HCT116 (cell line): Measurements from ENCODE around the gene TSPAN5. TPM values are rescaled to one million over a fixed set of nuclear protein-coding genes. Genes with fewer than 3 reads are reported as not detected.
A peak's percentile ranks its signal among the peaks of the same experiment; 100 is the strongest.

ENCODE experiments used
- ATAC-seq: fragments of 200-7000 bp; cut with Tn5 transposase; 2 replicates; pipeline ENCODE4 v1.9.1; 2020; ENCODE audit warnings: mild to moderate bottlenecking, moderate library complexity
- BruUV-seq: library from RNA; stranded (reverse); fragments of 400-500 nt; replicated peaks from 2 replicates; lab custom pipeline; 2021; lab: Mats Ljungman, UMichigan
- CTCF ChIA-PET: fragments of 300-600 bp; sonication (Branson Sonifier 250); formaldehyde crosslinking; loops from one replicate; lab custom pipeline; 2021; ENCODE audit warnings: antibody characterized with exemption; lab: Charles Lee
- POLR2A ChIA-PET: fragments of 300-600, 350-600 bp; sonication (Branson Sonifier 250); formaldehyde crosslinking; loops from one replicate; lab custom pipeline; 2021; ENCODE audit warnings: antibody characterized with exemption; lab: Charles Lee
- RAD21 ChIA-PET, 2 experiments: fragments of 300-600 bp; sonication (Branson Sonifier 250); formaldehyde crosslinking; loops; one replicate each; lab custom pipeline; 2023; ENCODE audit warnings: low total read pairs in 2 of 2; ENCODE audit not compliant: uncharacterized antibody in 2 of 2, unreplicated experiment in 2 of 2, low non-redundant PET in 1 of 2; lab: Charles Lee
- DNase-seq: peaks from one replicate; pipeline ENCODE4 v3.0.0-alpha.2; 2010; ENCODE audit warnings: low read depth, low spot score
- H2AFZ ChIP-seq: fragments of 200-600 bp; shearing (Covaris generic), sonication (generic); 2 replicates; pipeline ENCODE4 v1.6.1; 2017; ENCODE audit warnings: low read depth, mixed run types, mixed read lengths, antibody characterized with exemption, low read length; ENCODE audit not compliant: poor library complexity, severe bottlenecking
- H3K27ac ChIP-seq: 2 replicates; pipeline ENCODE4 v1.5.1; 2012; ENCODE audit warnings: low read depth, low read length
- H3K27me3 ChIP-seq: fragments of 200-600 bp; sonication (generic); 2 replicates; pipeline ENCODE4 v1.6.1; 2016; ENCODE audit warnings: mixed run types, low read length, mixed read lengths; ENCODE audit not compliant: insufficient read depth
- H3K36me3 ChIP-seq, 2 experiments: fragments of 200-500 bp in 1 of 2; fragments of 200-600 bp in 1 of 2; sonication (Bioruptor generic) in 1 of 2; sonication (generic) in 1 of 2; 2 replicates each; pipeline versions ENCODE4 v1.5.1 to v1.6.1; 2014 to 2016; ENCODE audit warnings: low read length in 2 of 2, inconsistent platforms in 1 of 2, mixed read lengths in 1 of 2, mixed run types in 1 of 2; ENCODE audit not compliant: insufficient read depth in 2 of 2, control insufficient read depth in 1 of 2
- H3K4me1 ChIP-seq, 2 experiments: fragments of 200-600 bp in 1 of 2; sonication (generic) in 1 of 2; 2 replicates each; pipeline versions ENCODE4 v1.5.1 to v1.6.1; 2012 to 2017; ENCODE audit warnings: low read length in 2 of 2, inconsistent platforms in 1 of 2, mild to moderate bottlenecking in 1 of 2, mixed read lengths in 1 of 2, mixed run types in 1 of 2, moderate library complexity in 1 of 2; ENCODE audit not compliant: insufficient read depth in 2 of 2, control insufficient read depth in 1 of 2
- H3K4me2 ChIP-seq: fragments of 200-600 bp; sonication (generic); 2 replicates; pipeline ENCODE4 v1.6.1; 2017; ENCODE audit warnings: mixed run types, low read length, mixed read lengths
- H3K4me3 ChIP-seq, 2 experiments: fragments of 200-600 bp in 1 of 2; sonication (generic) in 1 of 2; replicated peaks in 1 of 2; 2 replicates each; pipeline ENCODE4 v1.5.1; 2011 to 2016; ENCODE audit warnings: low read length in 2 of 2, control low read depth in 1 of 2, low read depth in 1 of 2, mild to moderate bottlenecking in 1 of 2, mixed read lengths in 1 of 2, mixed run types in 1 of 2
- H3K79me2 ChIP-seq: fragments of 200-600 bp; sonication (generic); 2 replicates; pipeline ENCODE4 v1.6.1; 2017; ENCODE audit warnings: mild to moderate bottlenecking, mixed run types, low read length, moderate library complexity, mixed read lengths; ENCODE audit not compliant: insufficient read depth
- H3K9ac ChIP-seq: fragments of 200-600 bp; sonication (generic); 2 replicates; pipeline ENCODE4 v1.6.1; 2016; ENCODE audit warnings: low read length, mixed read lengths
- H3K9me2 ChIP-seq: fragments of 200-600 bp; sonication (generic), shearing (Covaris generic); 2 replicates; pipeline ENCODE4 v1.6.1; 2017; ENCODE audit warnings: mixed run types, mild to moderate bottlenecking, moderate library complexity; ENCODE audit not compliant: insufficient read depth
- H3K9me3 ChIP-seq, 2 experiments: fragments of 200-500 bp in 1 of 2; fragments of 200-600 bp in 1 of 2; sonication (Bioruptor generic) in 1 of 2; sonication (generic) in 1 of 2; 2 replicates each; pipeline ENCODE4 v1.6.1; 2014 to 2017; ENCODE audit warnings: low read length in 2 of 2, mixed read lengths in 2 of 2, inconsistent platforms in 1 of 2, low read depth in 1 of 2, mild to moderate bottlenecking in 1 of 2, mixed run types in 1 of 2, moderate library complexity in 1 of 2; ENCODE audit not compliant: control insufficient read depth in 1 of 2, insufficient read depth in 1 of 2
- H4K20me1 ChIP-seq: fragments of 200-600 bp; sonication (generic), shearing (Covaris generic); 2 replicates; pipeline ENCODE4 v1.6.1; 2017; ENCODE audit warnings: mixed run types, mild to moderate bottlenecking, moderate library complexity; ENCODE audit not compliant: insufficient read depth
- CEBPB ChIP-seq: IDR thresholded peaks from 2 replicates; pipeline ENCODE4 v1.6.1; 2012; ENCODE audit warnings: low read depth
- EGR1 ChIP-seq: IDR thresholded peaks from 2 replicates; pipeline ENCODE4 v1.6.1; 2012; ENCODE audit warnings: low read depth
- ELF1 ChIP-seq: IDR thresholded peaks from 2 replicates; pipeline ENCODE4 v1.6.1; 2012; ENCODE audit warnings: low read depth, borderline replicate concordance
- MAX ChIP-seq: IDR thresholded peaks from 2 replicates; pipeline ENCODE4 v1.6.1; 2012
- SIN3A ChIP-seq: IDR thresholded peaks from 2 replicates; pipeline ENCODE4 v1.6.1; 2012; ENCODE audit warnings: low read depth
- TCF7L2 ChIP-seq: IDR thresholded peaks from 2 replicates; pipeline ENCODE4 v1.7.0; 2011; ENCODE audit warnings: borderline replicate concordance, inconsistent platforms; ENCODE audit not compliant: insufficient read depth, insufficient read length; ENCODE audit errors: extremely low read depth
- ZNF274 ChIP-seq: fragments of 200-500 bp; sonication (Bioruptor generic); IDR thresholded peaks from 2 replicates; pipeline ENCODE4 v1.6.1; 2014; ENCODE audit warnings: mild to moderate bottlenecking, low read depth, low read length, inconsistent platforms
- intact Hi-C: fragments of 100-400 bp; cut with micrococcal nuclease; formaldehyde crosslinking; loops from 2 replicates; pipeline ENCODE4 v1.10.0; 2022
- total RNA-seq: library from RNA; stranded (reverse); gene quantifications from one replicate; pipeline ENCODE4 v1.2.1, GENCODE V29; 2021; ENCODE audit not compliant: unreplicated experiment
- TF ChIP-seq, protein P1 (sequence below): IDR thresholded peaks from 2 replicates; pipeline ENCODE4 v1.6.1; 2011; ENCODE audit warnings: mild to moderate bottlenecking, low read length, moderate library complexity; ENCODE audit not compliant: insufficient replicate concordance; ENCODE audit errors: extremely low read depth

Gene TSPAN5
- total RNA-seq, 1 experiment from 2014 or later = 56.8 TPM

GRCh38 chr4:98509721-98510120 is 148.7 kb downstream of the TSPAN5 start:
- no peak overlapping the region for H3K9ac ChIP-seq
- no TSS peak for BruUV-seq
- H4K20me1 ChIP-seq = no peaks in the 10 kb centered on the region
- peaks cover 0 to 3% of the 10 kb centered on the region in 2 experiments; a peak in 1 of 4 replicates for H3K36me3 ChIP-seq
- CTCF ChIA-PET = no interaction called here
- H2AFZ ChIP-seq = no peak overlapping the region
- RAD21 ChIA-PET = no interaction called here
- POLR2A ChIA-PET = no interaction called here
- intact Hi-C loops = loop anchor here (5.0 to 10.0 kb wide), 2 partner anchors 115 to 148 kb away; partner anchors contain the start of gene TSPAN5
- DNase-seq (no peak), ATAC-seq (no peak)
- no peaks in the 10 kb centered on the region for H3K27me3 ChIP-seq
- no peak for TF ChIP-seq TCF7L2
- TF ChIP-seq ELF1 = no peak
- TF ChIP-seq, protein P1, sequence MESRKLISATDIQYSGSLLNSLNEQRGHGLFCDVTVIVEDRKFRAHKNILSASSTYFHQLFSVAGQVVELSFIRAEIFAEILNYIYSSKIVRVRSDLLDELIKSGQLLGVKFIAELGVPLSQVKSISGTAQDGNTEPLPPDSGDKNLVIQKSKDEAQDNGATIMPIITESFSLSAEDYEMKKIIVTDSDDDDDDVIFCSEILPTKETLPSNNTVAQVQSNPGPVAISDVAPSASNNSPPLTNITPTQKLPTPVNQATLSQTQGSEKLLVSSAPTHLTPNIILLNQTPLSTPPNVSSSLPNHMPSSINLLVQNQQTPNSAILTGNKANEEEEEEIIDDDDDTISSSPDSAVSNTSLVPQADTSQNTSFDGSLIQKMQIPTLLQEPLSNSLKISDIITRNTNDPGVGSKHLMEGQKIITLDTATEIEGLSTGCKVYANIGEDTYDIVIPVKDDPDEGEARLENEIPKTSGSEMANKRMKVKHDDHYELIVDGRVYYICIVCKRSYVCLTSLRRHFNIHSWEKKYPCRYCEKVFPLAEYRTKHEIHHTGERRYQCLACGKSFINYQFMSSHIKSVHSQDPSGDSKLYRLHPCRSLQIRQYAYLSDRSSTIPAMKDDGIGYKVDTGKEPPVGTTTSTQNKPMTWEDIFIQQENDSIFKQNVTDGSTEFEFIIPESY = no peak
- H3K9me3 ChIP-seq = no peaks in the 10 kb centered on the region
- no peak overlapping the region for H3K4me3 ChIP-seq
- H3K9me2 ChIP-seq = no peaks in the 10 kb centered on the region
- H3K79me2 ChIP-seq = peaks cover 76% of the 10 kb centered on the region
- peak overlapping the region; percentile 38; the same call in 1 of the 2 replicates for H3K4me2 ChIP-seq
- H3K27ac ChIP-seq = no peak overlapping the region
- peaks cover 14 to 49% of the 10 kb centered on the region in 2 experiments; a peak in 3 of 4 replicates for H3K4me1 ChIP-seq

DNA sequence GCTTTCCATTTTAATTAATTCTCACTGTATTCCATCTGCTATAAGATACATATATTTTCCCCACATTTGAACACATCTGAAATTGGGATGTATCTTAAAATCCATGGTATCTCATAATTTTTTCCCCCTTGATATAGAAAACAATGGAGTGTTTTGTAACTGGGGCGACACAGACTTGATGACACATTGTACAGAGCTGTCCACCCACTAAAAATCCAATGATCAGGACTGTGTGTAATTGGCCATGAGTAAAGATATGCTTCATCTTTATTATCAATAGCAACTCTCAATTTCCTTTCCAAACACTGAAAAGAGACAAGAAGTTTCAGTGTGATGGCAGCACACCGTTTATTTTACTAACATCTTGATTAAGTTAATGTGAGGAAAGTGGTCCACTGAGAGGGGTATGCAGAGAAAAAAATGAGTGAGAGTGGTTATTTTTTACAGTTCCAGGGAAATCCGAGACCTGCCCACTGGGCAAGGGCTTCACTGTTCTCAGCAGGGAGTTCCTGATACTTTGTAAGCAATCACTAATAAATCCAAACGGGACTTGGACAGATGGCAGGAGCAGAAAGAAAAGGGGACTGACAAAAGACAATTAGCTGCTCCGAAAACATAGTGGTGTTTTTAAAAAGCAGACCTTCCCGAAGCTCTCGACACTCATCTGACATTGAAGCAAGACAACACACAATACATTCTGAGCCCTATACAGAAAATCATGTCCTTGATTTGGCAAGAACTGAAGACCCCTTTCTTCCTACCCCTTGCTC is 149.4 kb downstream of the TSPAN5 start:
- Histone ChIP-seq H3K4me3 (no peak overlapping the region), H3K36me3 (peaks cover 0 to 3% of the 10 kb centered on the region in 2 experiments; a peak in 1 of 4 replicates), H3K9me2 (no peaks in the 10 kb centered on the region), H2AFZ (no peak overlapping the region), H3K27ac (no peak overlapping the region), H3K9me3 (no peaks in the 10 kb centered on the region), H3K4me2 (peak overlapping the region; percentile 38), H3K9ac (peak overlapping the region; percentile 23; the same call in 1 of the 2 replicates), H3K4me1 (peaks cover 14 to 46% of the 10 kb centered on the region in 2 experiments; a peak in 3 of 4 replicates), H3K79me2 (peaks cover 69% of the 10 kb centered on the region), H3K27me3 (no peaks in the 10 kb centered on the region), H4K20me1 (no peaks in the 10 kb centered on the region)
- CTCF ChIA-PET = no interaction called here
- POLR2A ChIA-PET = no interaction called here
- no TSS peak for BruUV-seq
- no peak for ATAC-seq
- peak; percentile 13 for DNase-seq
- intact Hi-C loops = loop anchor here (5.0 kb wide), 1 partner anchor 148 kb away; the partner anchor contains the start of gene TSPAN5
- RAD21 ChIA-PET = no interaction called here
- TF ChIP-seq EGR1 (peak; percentile 85), CEBPB (no peak), SIN3A (no peak), MAX (no peak), ZNF274 (no peak)
